ENCODE data around the gene CNNM1.

DNA sequence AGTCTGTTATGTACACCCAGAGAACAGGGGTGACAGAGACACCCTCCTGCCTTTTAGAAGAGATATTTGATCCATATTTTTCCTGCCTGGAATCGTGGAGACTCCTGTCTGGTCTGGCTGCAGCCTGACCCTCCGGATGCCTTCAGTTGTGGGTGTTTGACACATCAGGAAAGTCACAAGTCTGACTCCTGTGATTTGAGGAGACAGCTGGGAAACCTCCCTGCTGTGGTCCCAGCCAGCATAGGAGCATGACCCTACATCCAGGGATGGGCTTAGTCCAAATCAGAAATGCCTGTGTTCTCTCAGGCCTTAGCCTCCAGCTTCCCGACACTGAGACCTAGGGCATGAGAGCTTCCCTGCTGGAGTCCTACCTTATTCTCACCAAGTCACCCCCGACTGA lies 57.9 kb downstream of the CNNM1 start:
- TF ChIP-seq, protein P1, sequence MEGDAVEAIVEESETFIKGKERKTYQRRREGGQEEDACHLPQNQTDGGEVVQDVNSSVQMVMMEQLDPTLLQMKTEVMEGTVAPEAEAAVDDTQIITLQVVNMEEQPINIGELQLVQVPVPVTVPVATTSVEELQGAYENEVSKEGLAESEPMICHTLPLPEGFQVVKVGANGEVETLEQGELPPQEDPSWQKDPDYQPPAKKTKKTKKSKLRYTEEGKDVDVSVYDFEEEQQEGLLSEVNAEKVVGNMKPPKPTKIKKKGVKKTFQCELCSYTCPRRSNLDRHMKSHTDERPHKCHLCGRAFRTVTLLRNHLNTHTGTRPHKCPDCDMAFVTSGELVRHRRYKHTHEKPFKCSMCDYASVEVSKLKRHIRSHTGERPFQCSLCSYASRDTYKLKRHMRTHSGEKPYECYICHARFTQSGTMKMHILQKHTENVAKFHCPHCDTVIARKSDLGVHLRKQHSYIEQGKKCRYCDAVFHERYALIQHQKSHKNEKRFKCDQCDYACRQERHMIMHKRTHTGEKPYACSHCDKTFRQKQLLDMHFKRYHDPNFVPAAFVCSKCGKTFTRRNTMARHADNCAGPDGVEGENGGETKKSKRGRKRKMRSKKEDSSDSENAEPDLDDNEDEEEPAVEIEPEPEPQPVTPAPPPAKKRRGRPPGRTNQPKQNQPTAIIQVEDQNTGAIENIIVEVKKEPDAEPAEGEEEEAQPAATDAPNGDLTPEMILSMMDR (IDR thresholded peaks at IDR 0.05; ENCODE audit: poor library complexity): no peak
- no peak for TF ChIP-seq EZH2 (IDR thresholded peaks at IDR 0.05; ENCODE audit: borderline replicate concordance)
